ENCODE data around the gene UBE4A.

Gene UBE4A

DNA sequence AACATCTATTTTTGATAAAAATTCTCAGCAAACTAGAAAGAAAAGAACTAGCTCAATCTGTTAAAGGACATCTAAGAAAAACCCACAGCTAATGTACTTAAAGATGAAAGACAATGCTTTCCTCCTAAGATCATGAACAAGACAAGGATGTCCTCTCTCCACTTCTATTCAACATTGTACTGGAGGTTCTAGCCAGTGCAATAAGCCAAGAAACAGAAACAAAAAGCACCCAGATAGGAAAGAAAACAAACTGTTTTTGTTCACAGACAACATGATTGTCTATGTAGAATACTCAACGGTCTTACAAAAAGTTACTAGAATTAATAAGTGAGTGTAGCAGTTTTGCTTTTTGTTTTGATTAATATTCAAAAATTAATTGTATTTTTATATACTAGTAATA is 24.7 kb upstream of the UBE4A start:
- ATAC-seq, result no peak
- peaks cover 48% of the 10 kb centered on the region for H3K36me3 Mint-ChIP-seq
- no peak for DNase-seq (ENCODE audit: low spot score in 2 of 2)
- H3K27ac Mint-ChIP-seq, result peak overlapping the region; percentile 67
- H3K4me3 Mint-ChIP-seq, result peak overlapping the region; percentile 32
- H3K4me1 Mint-ChIP-seq, result peaks cover 38% of the 10 kb centered on the region
- H3K9me3 Mint-ChIP-seq, result no peaks in the 10 kb centered on the region

DNA sequence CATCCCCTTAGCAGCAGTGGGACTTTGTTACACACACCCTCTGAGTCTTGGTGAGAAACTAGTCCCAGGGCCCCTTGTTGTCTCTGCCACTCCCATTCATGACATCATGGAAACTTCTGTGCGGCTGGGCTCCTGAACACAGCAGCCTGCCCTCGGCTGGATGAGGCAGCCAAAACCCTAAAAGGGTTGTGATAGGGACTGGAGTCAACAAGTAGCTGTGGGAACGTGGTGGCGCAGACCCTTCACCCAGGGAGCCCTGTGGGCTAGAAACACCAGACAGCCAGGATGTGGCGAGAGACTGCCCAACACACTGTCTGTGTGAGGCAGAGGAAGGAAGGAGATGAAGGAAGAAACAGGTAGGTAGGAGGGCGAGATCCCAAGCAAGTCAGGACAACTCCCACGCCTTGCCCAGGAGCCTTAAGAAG is 20.8 kb upstream of the UBE4A start:
- H3K4me1 Mint-ChIP-seq, result peaks cover 53% of the 10 kb centered on the region
- peak; percentile 88 for ATAC-seq
- H3K36me3 Mint-ChIP-seq, result peaks cover 69% of the 10 kb centered on the region
- H3K27ac Mint-ChIP-seq, result peak overlapping the region; percentile 99
- H3K9me3 Mint-ChIP-seq, result no peaks in the 10 kb centered on the region
- DNase-seq (ENCODE audit: low spot score in 2 of 2), result peak; percentile 68 to 87
- H3K4me3 Mint-ChIP-seq, result peak overlapping the region; percentile 77

DNA sequence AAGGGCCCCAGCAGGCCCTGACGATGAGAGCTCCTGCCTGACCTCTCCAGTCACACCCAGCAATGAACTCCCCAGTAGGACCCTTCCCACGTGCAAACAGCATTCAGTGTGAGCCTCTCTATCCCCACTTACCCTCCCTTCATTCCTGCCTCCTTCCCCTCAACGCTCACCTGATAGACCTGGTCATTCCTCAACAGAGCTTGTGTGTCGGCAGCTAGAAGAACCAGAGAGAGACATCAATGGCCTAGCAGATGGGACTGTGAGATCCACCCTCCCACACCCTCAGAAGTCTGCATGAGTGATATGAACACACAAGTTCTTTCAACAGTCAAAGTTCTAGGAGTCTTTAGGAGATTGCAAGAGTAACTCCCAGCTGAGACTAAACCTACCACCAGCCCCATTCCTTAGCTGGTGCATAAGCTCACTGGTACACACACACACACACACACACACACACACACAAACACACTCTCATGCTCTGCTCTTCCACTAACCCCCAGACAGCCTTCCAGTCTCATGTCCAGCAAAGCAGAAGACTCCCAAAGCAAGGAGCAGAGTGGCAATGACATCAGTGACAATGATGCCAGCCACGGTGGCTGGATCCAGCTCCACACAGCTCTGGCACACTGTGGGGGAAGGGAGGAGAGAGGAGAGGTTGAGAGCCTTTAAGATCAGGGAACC is 20.0 kb upstream of the UBE4A start:
- DNase-seq (ENCODE audit: low spot score in 2 of 2) (peak in 1 of 2 donors; percentile 61), ATAC-seq (peak; percentile 5)
- Mint-ChIP-seq H3K4me1 (peaks cover 60% of the 10 kb centered on the region), H3K27ac (peak overlapping the region; percentile 99), H3K36me3 (peaks cover 73% of the 10 kb centered on the region), H3K9me3 (no peaks in the 10 kb centered on the region), H3K4me3 (peak overlapping the region; percentile 77)

DNA sequence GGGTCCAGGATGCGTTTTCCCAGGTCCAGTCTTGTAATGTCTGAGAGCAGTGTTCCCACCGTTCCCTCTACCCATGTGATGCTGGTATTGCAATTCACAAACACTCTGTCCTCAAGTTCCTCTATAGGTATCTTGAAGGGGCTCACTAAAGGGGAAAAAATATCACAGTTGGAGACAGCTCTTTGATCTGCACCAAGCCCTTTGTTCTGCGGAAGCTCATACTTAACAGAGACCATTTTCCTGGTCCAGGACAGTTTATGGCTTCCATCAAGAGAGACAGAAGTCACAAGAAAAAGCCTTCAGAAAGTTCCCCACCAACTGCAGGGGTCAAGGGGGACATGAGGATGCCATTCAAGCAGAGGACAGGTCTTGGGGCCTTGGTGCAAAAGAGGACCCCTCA is 19.0 kb upstream of the UBE4A start:
- H3K9me3 Mint-ChIP-seq, result no peaks in the 10 kb centered on the region
- ATAC-seq (no peak), DNase-seq (ENCODE audit: low spot score in 2 of 2) (no peak)
- H3K4me3 Mint-ChIP-seq, result peak overlapping the region; percentile 77
- peaks cover 68% of the 10 kb centered on the region for H3K36me3 Mint-ChIP-seq
- H3K27ac Mint-ChIP-seq, result peak overlapping the region; percentile 99
- peaks cover 60% of the 10 kb centered on the region for H3K4me1 Mint-ChIP-seq

- DNase-seq (ENCODE audit: low spot score in 2 of 2) (no peak), ATAC-seq (no peak)
- H3K36me3 Mint-ChIP-seq, result peaks cover 66% of the 10 kb centered on the region
- H3K4me1 Mint-ChIP-seq, result peaks cover 64% of the 10 kb centered on the region
- H3K9me3 Mint-ChIP-seq, result no peaks in the 10 kb centered on the region
- H3K27ac Mint-ChIP-seq, result peak overlapping the region; percentile 99
- H3K4me3 Mint-ChIP-seq, result peak overlapping the region; percentile 77
These were observed 18.1 kb upstream of the UBE4A start for GRCh38 chr11:118341261-118341660.

DNA sequence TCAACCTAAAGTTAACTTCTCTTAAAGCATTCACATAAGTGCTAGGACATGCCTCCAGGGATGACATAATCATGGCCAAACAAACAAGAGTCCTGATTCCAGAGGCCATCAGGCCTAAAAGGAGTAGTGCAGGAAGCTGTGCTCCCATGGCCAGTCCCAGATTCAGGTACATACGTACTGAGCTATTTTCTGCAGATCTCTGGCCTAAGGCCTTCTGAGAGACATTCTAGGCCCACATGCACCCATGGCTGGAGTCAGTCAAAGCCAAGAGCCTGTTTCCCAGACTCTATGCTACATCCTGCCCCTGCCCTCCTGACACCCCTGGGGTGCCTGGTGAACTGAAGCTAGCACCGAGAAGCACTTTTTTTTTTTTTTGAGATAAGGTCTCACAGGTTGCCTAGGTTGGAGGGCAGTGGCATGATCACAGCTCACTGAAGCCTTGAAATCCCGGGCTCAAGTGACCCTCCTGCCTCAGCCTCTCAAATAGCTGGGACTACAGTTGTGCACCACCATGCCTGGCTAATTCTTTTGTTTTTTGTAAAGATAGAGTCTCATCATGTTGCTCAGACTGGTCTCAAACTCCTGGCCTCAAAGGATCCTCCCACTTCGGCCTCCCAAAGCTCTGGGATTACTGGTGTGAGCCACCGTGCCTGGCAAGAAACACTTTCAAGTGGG is 17.4 kb upstream of the UBE4A start:
- Mint-ChIP-seq H3K27ac (peak overlapping the region; percentile 99), H3K36me3 (peaks cover 63% of the 10 kb centered on the region), H3K4me3 (peak overlapping the region; percentile 77), H3K9me3 (no peaks in the 10 kb centered on the region), H3K4me1 (peaks cover 62% of the 10 kb centered on the region)
- ATAC-seq (no peak), DNase-seq (ENCODE audit: low spot score in 2 of 2) (no peak)

DNA sequence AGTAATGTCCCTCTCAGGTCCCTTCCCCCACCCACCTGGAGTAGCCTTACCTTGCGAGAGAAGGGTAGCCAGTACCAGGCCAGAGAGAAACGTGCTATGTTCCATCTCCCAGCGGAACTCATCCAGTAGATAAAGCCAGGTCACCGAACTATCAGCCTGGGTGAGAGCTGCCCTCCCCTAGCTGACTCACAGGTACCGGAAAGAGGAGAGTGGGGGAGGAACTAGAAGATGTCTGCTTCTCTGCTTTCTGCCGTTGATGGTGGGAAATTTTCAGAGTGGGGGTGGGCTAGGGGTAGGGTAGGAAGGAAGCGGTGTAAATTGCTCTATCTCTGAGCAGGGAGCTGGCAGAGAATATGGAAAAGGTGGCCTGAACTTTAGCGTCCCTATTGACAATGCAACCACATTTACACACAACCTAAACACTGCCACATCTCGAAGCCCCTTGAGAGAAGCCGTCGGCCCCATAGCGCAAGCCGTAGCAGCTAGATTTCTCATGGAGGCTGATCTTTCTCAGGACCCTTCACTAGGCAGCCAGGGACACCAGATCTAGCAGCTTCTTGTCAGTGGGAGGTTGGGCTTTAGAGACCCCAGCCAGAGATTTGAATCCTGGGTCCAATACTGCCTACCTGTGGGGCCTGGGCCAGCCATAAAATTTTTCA is 16.8 kb upstream of the UBE4A start, which contains the start of gene CD3D:
CD3D (minus strand) TSS at position 203 of the 659 bp plus-strand sequence; CDS start at position 105, 98 bp downstream.
- Mint-ChIP-seq H3K4me3 (peak within 1 kb of the TSS; percentile 77), H3K36me3 (peaks cover 63% of the 10 kb centered on the region), H3K4me1 (peaks cover 68% of the 10 kb centered on the region), H3K27ac (peak within 1 kb of the TSS; percentile 99), H3K9me3 (no peaks in the 10 kb centered on the region)
- DNase-seq (ENCODE audit: low spot score in 2 of 2), result peak in 1 of 2 donors; percentile 79
- peak; percentile 73 for ATAC-seq

GRCh38 chr11:118343248-118343647 is 16.2 kb upstream of the UBE4A start:
- peaks cover 66% of the 10 kb centered on the region for H3K4me1 Mint-ChIP-seq
- peaks cover 60% of the 10 kb centered on the region for H3K36me3 Mint-ChIP-seq
- peak overlapping the region; percentile 77 for H3K4me3 Mint-ChIP-seq
- ATAC-seq (peak; percentile 27), DNase-seq (ENCODE audit: low spot score in 2 of 2) (no peak)
- H3K27ac Mint-ChIP-seq, result peak overlapping the region; percentile 99
- no peaks in the 10 kb centered on the region for H3K9me3 Mint-ChIP-seq

DNA sequence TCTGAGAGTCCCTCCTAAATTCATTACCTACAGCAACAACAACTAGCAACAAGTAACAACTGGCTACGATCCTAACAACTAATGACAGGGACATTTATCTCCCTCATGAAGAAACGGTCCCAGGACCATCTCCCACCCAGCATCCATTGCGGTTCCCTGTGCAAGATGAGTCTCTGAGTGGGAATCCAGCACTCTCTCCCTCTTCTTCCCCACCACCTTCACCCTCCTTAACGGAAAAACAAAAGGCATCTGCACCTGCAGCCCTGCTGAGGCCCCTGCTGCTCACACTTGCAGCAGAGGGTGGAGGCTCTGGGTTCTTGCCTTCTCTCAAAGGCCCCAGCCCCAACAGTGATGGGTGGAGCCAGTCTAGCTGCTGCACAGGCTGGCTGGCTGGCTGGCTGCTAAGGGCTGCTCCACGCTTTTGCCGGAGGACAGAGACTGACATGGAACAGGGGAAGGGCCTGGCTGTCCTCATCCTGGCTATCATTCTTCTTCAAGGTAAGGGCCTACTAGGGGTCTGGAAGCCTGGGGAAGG is 15.4 kb upstream of the UBE4A start, which contains the start of gene CD3G:
CD3G (plus strand) TSS at position 364 of the 535 bp plus-strand sequence; CDS start at position 444, 80 bp downstream.
- Mint-ChIP-seq H3K4me1 (peaks cover 66% of the 10 kb centered on the region), H3K27ac (peak within 1 kb of the TSS; percentile 99), H3K36me3 (peaks cover 60% of the 10 kb centered on the region), H3K9me3 (no peaks in the 10 kb centered on the region), H3K4me3 (peak within 1 kb of the TSS; percentile 77)
- ATAC-seq (peak; percentile 77), DNase-seq (ENCODE audit: low spot score in 2 of 2) (peak; percentile 46 to 80)

DNA sequence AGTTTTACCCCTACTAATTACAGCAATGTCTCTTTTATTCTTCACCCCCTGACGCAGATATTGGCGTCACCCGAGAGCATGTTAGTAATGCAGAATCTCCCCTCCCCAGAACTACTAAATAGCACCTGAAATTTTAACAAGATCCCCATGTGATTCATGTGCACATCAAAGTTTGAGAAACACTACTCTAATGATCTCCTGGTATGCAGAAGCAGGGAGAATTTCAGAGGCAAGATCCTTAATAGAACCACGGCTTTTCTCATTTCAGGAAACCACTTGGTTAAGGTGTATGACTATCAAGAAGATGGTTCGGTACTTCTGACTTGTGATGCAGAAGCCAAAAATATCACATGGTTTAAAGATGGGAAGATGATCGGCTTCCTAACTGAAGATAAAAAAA is 9.9 kb upstream of the UBE4A start:
- Mint-ChIP-seq H3K36me3 (peaks cover 82% of the 10 kb centered on the region), H3K4me3 (no peak overlapping the region), H3K4me1 (peaks cover 44% of the 10 kb centered on the region), H3K9me3 (no peaks in the 10 kb centered on the region), H3K27ac (peak overlapping the region; percentile 99)
- ATAC-seq (no peak), DNase-seq (ENCODE audit: low spot score in 2 of 2) (no peak)

GRCh38 chr11:118353084-118353710 is 6.2 kb upstream of the UBE4A start:
- Mint-ChIP-seq H3K27ac (peak overlapping the region; percentile 30), H3K9me3 (no peaks in the 10 kb centered on the region), H3K4me3 (no peak overlapping the region), H3K4me1 (peaks cover 15% of the 10 kb centered on the region), H3K36me3 (peaks cover 69% of the 10 kb centered on the region)
- DNase-seq (ENCODE audit: low spot score in 2 of 2) (peak in 1 of 2 donors; percentile 49), ATAC-seq (no peak)

- no peak for ATAC-seq
- Mint-ChIP-seq H3K4me3 (no peak overlapping the region), H3K9me3 (no peaks in the 10 kb centered on the region), H3K4me1 (peaks cover 39% of the 10 kb centered on the region), H3K36me3 (peaks cover 57% of the 10 kb centered on the region), H3K27ac (peak overlapping the region; percentile 94)
- no peak for DNase-seq (ENCODE audit: low spot score in 2 of 2)
These were observed 1.3 kb upstream of the UBE4A start for GRCh38 chr11:118358071-118358470.

DNA sequence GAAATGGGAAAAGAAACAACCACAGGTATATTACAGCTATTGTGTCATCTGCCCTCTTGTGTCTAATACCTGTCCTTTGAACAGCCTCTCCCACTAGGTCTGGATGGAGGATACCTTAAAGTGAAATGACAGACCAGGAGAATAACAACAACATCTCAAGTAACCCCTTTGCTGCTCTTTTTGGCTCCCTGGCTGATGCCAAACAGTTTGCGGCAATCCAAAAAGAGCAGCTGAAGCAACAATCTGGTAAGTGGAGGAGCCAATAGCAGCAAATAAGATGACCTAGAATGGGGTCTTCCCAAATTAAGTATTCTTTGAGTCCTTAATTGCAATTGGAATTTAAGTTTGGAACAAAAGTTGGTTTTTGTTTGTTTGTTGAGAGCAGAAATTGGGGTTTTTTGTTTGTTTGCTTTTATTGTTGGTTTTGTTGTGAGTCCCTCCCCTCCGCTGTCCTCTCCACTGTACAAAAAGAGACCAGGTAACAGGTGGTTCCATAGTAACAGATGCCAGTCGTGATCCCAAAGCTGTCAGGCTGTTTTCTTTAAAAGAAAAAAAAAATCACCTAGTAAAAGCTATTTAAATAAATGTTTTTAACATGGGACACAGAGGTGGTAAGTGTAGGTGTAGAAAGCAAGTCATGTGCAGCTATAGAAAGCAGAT is 5.7 kb downstream of the UBE4A start:
- H3K4me1 Mint-ChIP-seq, result peaks cover 31% of the 10 kb centered on the region
- no peak for ATAC-seq
- peaks cover 92% of the 10 kb centered on the region for H3K36me3 Mint-ChIP-seq
- no peak overlapping the region for H3K4me3 Mint-ChIP-seq
- no peak overlapping the region for H3K27ac Mint-ChIP-seq
- no peak for DNase-seq (ENCODE audit: low spot score in 2 of 2)
- H3K9me3 Mint-ChIP-seq, result no peaks in the 10 kb centered on the region

DNA sequence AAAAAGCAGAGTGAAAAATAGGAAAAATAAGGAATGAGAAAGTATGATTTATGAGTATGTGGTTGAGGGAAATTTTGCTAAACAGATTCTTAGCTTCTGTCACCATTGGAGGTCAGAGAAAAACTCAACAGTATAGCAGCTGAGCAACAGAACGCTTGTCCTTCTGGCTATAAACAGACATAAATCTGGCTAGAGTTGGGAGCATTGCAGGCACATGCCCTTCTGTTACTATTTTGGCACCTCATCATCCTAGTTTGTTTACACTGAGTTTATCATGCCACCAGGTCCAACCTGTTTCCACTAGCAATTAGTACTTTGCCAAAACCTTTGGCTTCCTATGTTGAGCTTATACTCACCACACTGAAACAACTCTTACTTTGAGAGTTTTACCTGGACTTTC is 6.9 kb downstream of the UBE4A start:
- H3K4me1 Mint-ChIP-seq, result peaks cover 21% of the 10 kb centered on the region
- H3K9me3 Mint-ChIP-seq, result no peaks in the 10 kb centered on the region
- H3K4me3 Mint-ChIP-seq, result no peak overlapping the region
- no peak for DNase-seq (ENCODE audit: low spot score in 2 of 2)
- peaks cover 99% of the 10 kb centered on the region for H3K36me3 Mint-ChIP-seq
- no peak overlapping the region for H3K27ac Mint-ChIP-seq
- no peak for ATAC-seq

Measured in stimulated activated effector memory CD8-positive, alpha-beta T cell treated with anti-CD3 and anti-CD28 coated beads, Interleukin-12 subunit alpha, Interleukin-12 subunit beta, amount 100 ng/mL, for 72 hours (primary cell).